ENCODE measurements around the gene HPGD.

HPGD gene

GRCh38 chr4:174467107-174467506 is 55.2 kb downstream of the HPGD start:
- FAIRE-seq = no peak

GRCh38 chr4:174464949-174465348 is 57.3 kb downstream of the HPGD start:
- no peak for FAIRE-seq

- no peak for FAIRE-seq
Measured at GRCh38 chr4:174461466-174462106, 60.7 kb downstream of the HPGD start.

DNA sequence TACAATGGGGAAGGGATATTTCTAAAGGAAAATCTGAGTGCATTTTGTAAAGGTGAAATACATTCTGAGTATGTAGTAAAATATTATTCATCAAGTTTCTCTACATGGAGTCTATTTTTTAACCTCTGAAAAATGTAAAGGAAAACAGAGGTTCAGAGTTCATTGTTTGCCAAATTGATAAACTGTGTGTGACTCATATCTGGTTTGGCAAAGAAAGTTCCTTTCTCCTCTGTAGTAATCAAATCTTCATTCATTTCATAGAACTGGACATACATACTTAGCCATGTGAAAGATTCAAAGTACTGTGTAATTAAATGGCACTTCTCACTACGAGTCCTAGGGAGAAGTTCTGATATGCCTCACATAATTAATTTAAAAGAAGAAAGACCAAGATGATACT is 61.6 kb downstream of the HPGD start:
- no peak for FAIRE-seq

DNA sequence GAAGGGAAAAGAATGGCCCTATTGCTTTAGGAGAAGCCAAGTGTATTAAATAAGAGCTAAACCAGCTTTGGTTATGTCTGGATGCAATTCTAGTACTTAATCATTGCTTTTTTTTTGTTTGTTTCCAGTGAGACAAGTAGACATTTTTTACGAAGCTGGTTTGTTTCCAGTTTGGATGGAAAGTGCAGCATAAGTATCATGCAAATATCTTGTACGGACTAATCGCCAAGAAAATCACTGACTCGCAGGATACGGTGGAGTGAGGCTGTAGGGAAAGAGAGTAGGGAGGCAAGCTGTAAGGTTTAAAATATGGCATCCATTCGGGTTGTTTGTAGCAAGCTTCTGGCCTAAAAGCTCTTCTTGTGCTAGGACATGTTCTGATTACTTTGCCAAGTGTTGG is 64.8 kb downstream of the HPGD start:
- FAIRE-seq = no peak

DNA sequence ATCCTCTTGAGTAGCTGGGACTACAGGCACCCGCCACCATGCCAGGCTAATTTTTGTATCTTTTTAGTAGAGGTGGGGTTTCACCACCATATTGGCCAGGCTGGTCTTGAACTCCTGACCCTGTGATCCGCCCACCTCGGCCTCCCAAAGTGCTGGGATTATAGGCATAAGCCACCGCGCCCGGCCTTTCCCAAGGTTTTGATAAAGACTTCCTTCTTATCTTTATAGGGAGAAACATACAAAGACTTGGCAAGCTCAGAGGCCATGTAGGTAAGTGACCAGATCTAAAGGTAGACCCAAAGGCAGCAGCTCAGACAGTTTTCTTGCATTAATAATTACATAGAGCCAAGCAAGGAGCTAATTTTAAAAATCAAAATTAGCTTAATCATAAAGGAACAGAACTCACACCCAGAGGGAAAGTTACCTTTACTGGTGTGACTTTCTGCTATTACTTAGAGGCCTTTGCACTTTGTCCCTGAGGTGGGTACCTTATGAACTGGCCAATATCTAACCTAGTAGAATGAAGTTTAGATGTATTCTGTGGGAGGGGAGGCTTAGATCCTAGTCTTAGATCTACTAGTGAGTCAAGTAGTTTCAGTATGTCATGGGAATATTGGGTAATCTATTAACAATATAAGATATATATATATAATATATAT is 67.3 kb downstream of the HPGD start:
- FAIRE-seq = no peak

DNA sequence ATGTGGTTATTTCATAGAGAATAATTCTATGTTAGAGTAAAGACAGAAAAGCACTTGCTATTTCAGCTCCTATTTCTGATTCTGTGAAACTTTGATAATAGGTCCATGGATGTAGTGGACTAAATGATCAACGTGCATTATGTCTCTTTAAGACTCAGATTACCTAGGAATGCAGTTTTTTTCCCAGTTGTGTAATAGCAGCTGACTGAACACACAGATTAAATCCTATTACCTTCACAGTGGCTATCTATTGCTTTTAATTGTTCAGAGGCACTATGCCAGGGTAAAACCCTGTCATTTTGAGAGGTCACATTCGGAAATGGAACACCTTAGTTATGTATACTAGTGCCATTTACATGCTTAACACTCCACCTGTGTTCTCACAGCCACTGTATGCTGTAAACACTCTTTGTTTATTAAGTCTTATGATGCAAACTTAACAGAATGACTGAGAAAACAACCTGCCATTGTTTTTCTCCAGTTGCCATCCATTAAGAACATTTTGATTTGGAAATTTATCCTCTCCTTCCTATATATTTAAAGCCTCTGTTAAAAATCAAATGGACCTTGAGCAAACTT is 70.5 kb downstream of the HPGD start:
- no peak for FAIRE-seq

DNA sequence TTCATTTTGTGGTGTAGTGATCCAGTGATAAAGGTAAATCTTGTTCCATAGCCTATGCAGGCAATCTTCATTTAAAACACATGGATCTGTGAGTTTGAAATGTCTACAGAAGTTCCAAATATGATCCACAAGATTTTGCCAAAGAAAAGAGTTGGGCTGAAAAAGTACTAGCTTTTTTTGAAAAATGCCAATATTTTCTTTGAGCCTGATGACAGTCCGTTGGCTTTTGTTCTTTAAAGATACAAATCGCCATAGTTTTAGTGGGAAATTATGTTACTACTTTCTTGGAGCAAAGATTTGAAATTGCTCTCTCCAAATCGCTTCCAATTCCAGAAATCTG is 71.5 kb downstream of the HPGD start:
- FAIRE-seq = no peak

DNA sequence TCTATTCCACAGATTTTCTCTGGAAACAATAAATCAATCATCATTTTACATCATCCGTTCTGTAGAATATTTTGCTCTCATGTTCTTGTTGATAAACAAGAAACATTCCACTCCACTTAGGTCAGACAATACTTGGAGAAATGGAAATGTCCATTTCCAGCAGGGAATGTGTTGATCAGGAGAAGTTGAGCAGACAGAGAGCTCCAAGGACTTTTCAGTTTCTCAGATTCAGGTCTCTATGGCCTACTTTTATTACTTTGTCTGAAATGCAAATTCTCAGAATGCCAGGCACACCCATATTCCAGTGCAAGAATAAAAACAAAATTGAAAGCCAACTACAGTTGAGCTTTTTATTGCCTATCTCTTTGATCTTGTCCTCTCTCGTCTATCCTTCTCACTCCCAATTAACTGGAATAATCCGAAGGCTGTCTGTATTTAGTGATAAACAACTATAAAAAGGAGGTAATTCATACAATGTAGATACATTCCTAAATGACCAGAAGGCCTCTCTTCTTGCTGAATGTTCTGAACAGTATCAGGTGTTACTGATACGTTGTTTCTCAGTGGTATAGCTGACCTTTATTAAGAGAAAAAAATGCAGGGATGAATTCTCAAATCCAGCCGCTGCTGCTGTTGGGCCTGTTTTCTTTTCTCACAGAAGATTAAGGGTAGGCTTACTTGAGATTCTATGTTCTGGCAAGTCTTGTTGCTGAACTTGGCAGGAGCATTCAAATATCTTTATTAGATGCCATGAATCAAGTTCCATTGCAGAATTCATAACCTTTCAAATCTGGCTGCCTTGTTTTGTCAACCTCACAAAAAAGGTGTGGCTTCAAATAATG is 72.1 kb downstream of the HPGD start:
- no peak for FAIRE-seq

DNA sequence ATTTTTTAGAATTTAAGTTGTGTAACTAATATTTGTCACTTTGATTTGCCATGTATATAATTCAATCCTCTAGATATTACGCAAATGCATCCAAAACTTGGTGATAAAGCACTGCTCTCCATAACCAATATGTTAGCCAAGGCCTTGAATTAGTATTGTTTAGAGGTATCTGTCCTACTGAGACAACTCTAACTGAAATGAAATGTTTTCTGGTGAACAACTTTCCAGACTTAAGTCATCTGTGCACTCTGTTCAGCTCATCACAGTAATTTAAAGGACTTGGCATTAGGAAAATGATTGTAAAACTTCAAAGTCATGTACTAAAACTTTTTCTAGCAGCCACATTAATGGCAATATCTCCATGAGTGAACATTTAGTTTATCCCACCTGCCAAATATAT is 73.1 kb downstream of the HPGD start:
- no peak for FAIRE-seq

- no peak for FAIRE-seq
Measured at GRCh38 chr4:174444390-174444789, 77.9 kb downstream of the HPGD start.
